WTC11 (cell line): Measurements from ENCODE around the gene MAP1LC3B. TPM values are rescaled to one million over a fixed set of nuclear protein-coding genes. Genes with fewer than 3 reads are reported as not detected.

Experiments used
- ATAC-seq: fragments of 200-7000 bp; cut with Tn5 transposase; 2 replicates; pipeline ENCODE4 v1.10.0; 2021; ENCODE audit warnings: mild to moderate bottlenecking, moderate library complexity
- CTCF ChIA-PET: fragments of 300-600 bp; sonication (Branson Sonifier 250); formaldehyde crosslinking; loops from one replicate; lab custom pipeline; 2021; ENCODE audit warnings: antibody characterized with exemption; lab: Charles Lee
- POLR2A ChIA-PET: fragments of 350-600 bp; sonication (Branson Sonifier 250); formaldehyde crosslinking; loops from one replicate; lab custom pipeline; 2021; ENCODE audit warnings: antibody characterized with exemption; lab: Charles Lee
- DNase-seq: peaks from one replicate; pipeline ENCODE4 v3.0.0; 2021; ENCODE audit warnings: low spot score
- H3K27ac Mint-ChIP-seq: 2 replicates; pipeline ENCODE4 v1.8.0; 2021; ENCODE audit warnings: mixed read lengths
- H3K27me3 Mint-ChIP-seq: 2 replicates; pipeline ENCODE4 v1.8.0; 2021; ENCODE audit warnings: low read depth, mild to moderate bottlenecking, moderate library complexity, mixed read lengths
- H3K36me3 Mint-ChIP-seq: 2 replicates; pipeline ENCODE4 v1.8.0; 2021; ENCODE audit warnings: mixed read lengths
- H3K4me1 Mint-ChIP-seq: 2 replicates; pipeline ENCODE4 v1.8.0; 2022; ENCODE audit warnings: mixed read lengths
- H3K4me3 Mint-ChIP-seq: 2 replicates; pipeline ENCODE4 v1.8.0; 2021; ENCODE audit warnings: mild to moderate bottlenecking, moderate library complexity, mixed read lengths
- H3K9me3 Mint-ChIP-seq: 2 replicates; pipeline ENCODE4 v1.8.0; 2021; ENCODE audit warnings: mixed read lengths
- CREB1 ChIP-seq: sonication (generic); formaldehyde crosslinking; IDR thresholded peaks from 2 replicates; pipeline ENCODE4 v1.8.0; 2023; ENCODE audit warnings: mild to moderate bottlenecking, missing genetic modification reagents
- CREM ChIP-seq: sonication (generic); formaldehyde crosslinking; IDR thresholded peaks from 2 replicates; pipeline ENCODE4 v1.8.1; 2022; ENCODE audit warnings: mild to moderate bottlenecking, missing genetic modification reagents, moderate library complexity
- GTF2I ChIP-seq: fragments of 250-450 bp; sonication (Bioruptor Pico); conservative IDR thresholded peaks from 2 replicates; pipeline ENCODE4 v1.4.0; 2021; ENCODE audit warnings: mild to moderate bottlenecking
- ZNF121 ChIP-seq: sonication (generic); formaldehyde crosslinking; IDR thresholded peaks from 2 replicates; pipeline ENCODE4 v1.8.0; 2023; ENCODE audit warnings: missing genetic modification reagents
- total RNA-seq: library from RNA; stranded (reverse); gene quantifications from 3 replicates; pipeline ENCODE4 v1.2.3, GENCODE V29; 2021
- TF ChIP-seq, protein P1 (sequence below): fragments of 250-450 bp; sonication (Bioruptor Pico); IDR thresholded peaks from 2 replicates; pipeline ENCODE4 v1.9.0; 2021; ENCODE audit warnings: mild to moderate bottlenecking
- TF ChIP-seq, protein P2 (sequence below): sonication (generic); formaldehyde crosslinking; IDR thresholded peaks from 2 replicates; pipeline ENCODE4 v1.8.0; 2022; ENCODE audit warnings: mild to moderate bottlenecking, missing genetic modification reagents
- TF ChIP-seq, protein P3 (sequence below): sonication (generic); formaldehyde crosslinking; IDR thresholded peaks from 2 replicates; pipeline ENCODE4 v1.8.1; 2023; ENCODE audit warnings: mild to moderate bottlenecking, missing genetic modification reagents
- TF ChIP-seq, protein P4 (sequence below): fragments of 250-450 bp; sonication (Bioruptor Pico); IDR thresholded peaks from 2 replicates; pipeline ENCODE4 v1.8.0; 2021; ENCODE audit warnings: mild to moderate bottlenecking
- TF ChIP-seq, protein P5 (sequence below): fragments of 250-450 bp; sonication (Bioruptor Pico); IDR thresholded peaks from 2 replicates; pipeline ENCODE4 v2.1.2; 2022; ENCODE audit warnings: mild to moderate bottlenecking, moderate library complexity
- TF ChIP-seq, protein P6 (sequence below): sonication (generic); formaldehyde crosslinking; IDR thresholded peaks from 2 replicates; pipeline ENCODE4 v1.8.0; 2022; ENCODE audit warnings: mild to moderate bottlenecking, missing genetic modification reagents

Gene MAP1LC3B
- total RNA-seq, 1 experiment from 2014 or later, result 46.9 TPM

DNA sequence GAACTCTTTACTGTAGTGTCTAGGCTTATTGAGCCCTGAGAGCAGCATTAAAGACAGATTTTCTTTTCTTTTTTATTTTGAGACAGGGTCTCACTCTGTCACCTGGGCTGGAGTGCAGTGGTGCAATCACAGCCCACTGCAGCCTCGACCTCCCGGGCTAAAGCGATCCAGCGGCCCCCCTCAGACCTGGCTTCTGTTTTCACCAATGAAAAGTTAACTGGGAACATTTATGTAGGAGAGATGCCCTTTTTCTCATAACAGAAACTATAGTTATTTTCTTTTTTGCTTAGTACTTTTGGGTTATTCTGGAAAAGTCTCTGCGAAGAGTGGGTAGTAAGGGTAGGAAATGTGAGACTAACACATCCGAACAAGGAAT, 1.5 kb downstream of the MAP1LC3B start (continued):
- TF ChIP-seq, protein P1, sequence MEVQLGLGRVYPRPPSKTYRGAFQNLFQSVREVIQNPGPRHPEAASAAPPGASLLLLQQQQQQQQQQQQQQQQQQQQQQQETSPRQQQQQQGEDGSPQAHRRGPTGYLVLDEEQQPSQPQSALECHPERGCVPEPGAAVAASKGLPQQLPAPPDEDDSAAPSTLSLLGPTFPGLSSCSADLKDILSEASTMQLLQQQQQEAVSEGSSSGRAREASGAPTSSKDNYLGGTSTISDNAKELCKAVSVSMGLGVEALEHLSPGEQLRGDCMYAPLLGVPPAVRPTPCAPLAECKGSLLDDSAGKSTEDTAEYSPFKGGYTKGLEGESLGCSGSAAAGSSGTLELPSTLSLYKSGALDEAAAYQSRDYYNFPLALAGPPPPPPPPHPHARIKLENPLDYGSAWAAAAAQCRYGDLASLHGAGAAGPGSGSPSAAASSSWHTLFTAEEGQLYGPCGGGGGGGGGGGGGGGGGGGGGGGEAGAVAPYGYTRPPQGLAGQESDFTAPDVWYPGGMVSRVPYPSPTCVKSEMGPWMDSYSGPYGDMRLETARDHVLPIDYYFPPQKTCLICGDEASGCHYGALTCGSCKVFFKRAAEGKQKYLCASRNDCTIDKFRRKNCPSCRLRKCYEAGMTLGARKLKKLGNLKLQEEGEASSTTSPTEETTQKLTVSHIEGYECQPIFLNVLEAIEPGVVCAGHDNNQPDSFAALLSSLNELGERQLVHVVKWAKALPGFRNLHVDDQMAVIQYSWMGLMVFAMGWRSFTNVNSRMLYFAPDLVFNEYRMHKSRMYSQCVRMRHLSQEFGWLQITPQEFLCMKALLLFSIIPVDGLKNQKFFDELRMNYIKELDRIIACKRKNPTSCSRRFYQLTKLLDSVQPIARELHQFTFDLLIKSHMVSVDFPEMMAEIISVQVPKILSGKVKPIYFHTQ, result no peak
- TF ChIP-seq CREM, result no peak
- TF ChIP-seq, protein P2, sequence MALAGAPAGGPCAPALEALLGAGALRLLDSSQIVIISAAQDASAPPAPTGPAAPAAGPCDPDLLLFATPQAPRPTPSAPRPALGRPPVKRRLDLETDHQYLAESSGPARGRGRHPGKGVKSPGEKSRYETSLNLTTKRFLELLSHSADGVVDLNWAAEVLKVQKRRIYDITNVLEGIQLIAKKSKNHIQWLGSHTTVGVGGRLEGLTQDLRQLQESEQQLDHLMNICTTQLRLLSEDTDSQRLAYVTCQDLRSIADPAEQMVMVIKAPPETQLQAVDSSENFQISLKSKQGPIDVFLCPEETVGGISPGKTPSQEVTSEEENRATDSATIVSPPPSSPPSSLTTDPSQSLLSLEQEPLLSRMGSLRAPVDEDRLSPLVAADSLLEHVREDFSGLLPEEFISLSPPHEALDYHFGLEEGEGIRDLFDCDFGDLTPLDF (CRISPR knock-in tag), result no peak
- TF ChIP-seq, all 79 proteins: peak for 0

DNA sequence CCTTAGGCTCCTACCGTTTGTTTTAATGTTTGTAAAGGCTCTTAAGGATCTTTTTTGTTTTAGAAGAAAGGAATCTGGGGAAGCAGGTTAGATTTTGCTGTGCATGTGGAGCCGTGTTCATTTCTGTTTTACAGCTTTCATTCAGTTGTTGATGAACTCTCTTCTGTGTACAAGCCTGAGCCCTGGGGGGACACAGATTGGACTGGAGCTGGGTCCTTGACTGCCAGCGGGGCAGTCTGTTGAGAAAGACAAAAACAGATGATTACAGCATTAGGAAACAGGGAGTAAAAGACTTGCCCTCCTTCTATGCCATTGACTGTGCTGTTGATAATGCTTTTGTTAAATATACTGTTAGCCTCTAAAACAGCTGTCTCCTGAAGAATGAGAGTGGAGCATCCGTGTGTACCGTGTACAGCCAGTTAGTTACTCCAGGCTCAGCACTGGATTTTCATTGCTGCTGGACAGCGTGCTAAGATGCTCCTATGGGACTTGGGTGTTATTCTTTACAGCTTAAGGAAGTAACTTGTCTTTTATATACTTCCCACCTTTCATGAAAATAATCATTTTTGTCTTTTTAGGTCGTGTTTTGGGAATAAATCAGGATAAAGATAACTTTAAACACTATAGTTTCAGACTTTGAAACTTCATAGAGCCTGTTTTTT, 3.2 kb downstream of the MAP1LC3B start:
- POLR2A ChIA-PET, result no interaction called here
- peak overlapping the region; percentile 26; the same call in 1 of the 2 replicates for H3K27ac Mint-ChIP-seq
- DNase-seq (no peak), ATAC-seq (no peak)
- no peak overlapping the region for H3K4me3 Mint-ChIP-seq
- peaks cover 3% of the 10 kb centered on the region; the same call in 1 of the 2 replicates for H3K27me3 Mint-ChIP-seq
- CTCF ChIA-PET, result interaction anchor here (0.8 to 2.4 kb wide), 8 partner anchors 11 to 241 kb away, joined by 3 to 20 read pairs (median 6); partner anchors contain the start of gene FBXO31
- TF ChIP-seq, protein P3, sequence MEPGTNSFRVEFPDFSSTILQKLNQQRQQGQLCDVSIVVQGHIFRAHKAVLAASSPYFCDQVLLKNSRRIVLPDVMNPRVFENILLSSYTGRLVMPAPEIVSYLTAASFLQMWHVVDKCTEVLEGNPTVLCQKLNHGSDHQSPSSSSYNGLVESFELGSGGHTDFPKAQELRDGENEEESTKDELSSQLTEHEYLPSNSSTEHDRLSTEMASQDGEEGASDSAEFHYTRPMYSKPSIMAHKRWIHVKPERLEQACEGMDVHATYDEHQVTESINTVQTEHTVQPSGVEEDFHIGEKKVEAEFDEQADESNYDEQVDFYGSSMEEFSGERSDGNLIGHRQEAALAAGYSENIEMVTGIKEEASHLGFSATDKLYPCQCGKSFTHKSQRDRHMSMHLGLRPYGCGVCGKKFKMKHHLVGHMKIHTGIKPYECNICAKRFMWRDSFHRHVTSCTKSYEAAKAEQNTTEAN, result no peak
- TF ChIP-seq ZNF121 (CRISPR knock-in tag) (no peak), GTF2I (CRISPR knock-in tag) (no peak), CREB1 (CRISPR knock-in tag) (no peak)
- TF ChIP-seq, protein P4, sequence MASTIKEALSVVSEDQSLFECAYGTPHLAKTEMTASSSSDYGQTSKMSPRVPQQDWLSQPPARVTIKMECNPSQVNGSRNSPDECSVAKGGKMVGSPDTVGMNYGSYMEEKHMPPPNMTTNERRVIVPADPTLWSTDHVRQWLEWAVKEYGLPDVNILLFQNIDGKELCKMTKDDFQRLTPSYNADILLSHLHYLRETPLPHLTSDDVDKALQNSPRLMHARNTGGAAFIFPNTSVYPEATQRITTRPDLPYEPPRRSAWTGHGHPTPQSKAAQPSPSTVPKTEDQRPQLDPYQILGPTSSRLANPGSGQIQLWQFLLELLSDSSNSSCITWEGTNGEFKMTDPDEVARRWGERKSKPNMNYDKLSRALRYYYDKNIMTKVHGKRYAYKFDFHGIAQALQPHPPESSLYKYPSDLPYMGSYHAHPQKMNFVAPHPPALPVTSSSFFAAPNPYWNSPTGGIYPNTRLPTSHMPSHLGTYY (CRISPR knock-in tag), result no peak
- TF ChIP-seq, protein P5, sequence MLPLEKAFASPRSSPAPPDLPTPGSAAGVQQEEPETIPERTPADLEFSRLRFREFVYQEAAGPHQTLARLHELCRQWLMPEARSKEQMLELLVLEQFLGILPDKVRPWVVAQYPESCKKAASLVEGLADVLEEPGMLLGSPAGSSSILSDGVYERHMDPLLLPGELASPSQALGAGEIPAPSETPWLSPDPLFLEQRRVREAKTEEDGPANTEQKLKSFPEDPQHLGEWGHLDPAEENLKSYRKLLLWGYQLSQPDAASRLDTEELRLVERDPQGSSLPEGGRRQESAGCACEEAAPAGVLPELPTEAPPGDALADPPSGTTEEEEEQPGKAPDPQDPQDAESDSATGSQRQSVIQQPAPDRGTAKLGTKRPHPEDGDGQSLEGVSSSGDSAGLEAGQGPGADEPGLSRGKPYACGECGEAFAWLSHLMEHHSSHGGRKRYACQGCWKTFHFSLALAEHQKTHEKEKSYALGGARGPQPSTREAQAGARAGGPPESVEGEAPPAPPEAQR (CRISPR knock-in tag), result no peak
- peaks cover 21% of the 10 kb centered on the region for H3K36me3 Mint-ChIP-seq
- H3K4me1 Mint-ChIP-seq, result peaks cover 24% of the 10 kb centered on the region
- H3K9me3 Mint-ChIP-seq, result no peaks in the 10 kb centered on the region

DNA sequence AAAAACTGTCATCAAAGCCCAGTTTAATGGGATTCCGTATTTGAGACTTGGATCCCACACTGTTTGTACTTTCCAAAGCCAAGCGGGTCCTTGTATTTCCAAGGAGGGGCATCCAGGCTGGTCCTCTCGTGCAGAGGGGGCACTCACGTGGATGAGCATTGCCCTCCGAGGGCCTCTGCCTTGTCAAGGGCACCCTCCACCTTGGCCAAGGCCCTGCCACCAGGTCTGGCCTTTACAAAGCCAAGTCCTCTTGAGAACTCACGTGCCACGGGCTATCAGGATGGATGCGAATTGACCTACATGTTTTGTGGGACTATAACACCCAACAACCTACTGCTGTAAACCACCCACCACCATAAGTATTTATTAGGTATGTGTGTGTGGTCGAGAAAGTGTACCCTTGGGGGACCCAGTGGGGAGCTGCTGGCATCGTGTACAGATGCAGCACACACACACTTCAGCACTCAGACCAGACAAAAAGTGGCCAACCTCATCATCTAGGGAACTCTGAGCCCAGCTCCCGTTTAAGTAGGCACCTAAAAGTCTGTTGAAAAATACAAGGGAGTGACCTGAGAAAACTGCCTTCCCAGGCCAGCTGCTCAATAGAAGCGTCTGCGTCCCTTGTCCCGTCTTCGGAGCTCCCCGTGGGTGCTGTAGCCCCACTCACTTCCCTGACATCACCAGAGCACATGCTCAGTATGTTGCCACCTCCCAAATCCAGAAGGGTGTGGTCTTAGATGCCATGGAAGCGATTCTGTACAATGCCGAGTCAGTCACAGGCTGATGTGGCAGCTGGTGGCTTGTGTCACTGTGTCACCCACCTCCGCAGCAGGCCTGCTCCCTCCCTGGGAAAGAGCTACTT, 12.9 kb downstream of the MAP1LC3B start:
- TF ChIP-seq, protein P6, sequence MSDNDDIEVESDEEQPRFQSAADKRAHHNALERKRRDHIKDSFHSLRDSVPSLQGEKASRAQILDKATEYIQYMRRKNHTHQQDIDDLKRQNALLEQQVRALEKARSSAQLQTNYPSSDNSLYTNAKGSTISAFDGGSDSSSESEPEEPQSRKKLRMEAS, result no peak
- no peak for ATAC-seq
- ChIA-PET POLR2A (interaction anchor here (0.7 kb wide), 1 partner anchor 467 kb away, joined by 3 read pairs; no protein-coding TSS in a partner anchor), CTCF (interaction anchor here (0.6 to 1.8 kb wide), 5 partner anchors 11 to 279 kb away, joined by 3 to 4 read pairs (median 3); no protein-coding TSS in a partner anchor)
- Mint-ChIP-seq H3K27ac (peak overlapping the region; percentile 53; the same call in 1 of the 2 replicates), H3K4me3 (no peak overlapping the region), H3K27me3 (no peaks in the 10 kb centered on the region), H3K9me3 (no peaks in the 10 kb centered on the region), H3K36me3 (peaks cover 39% of the 10 kb centered on the region), H3K4me1 (no peaks in the 10 kb centered on the region)
- no peak for DNase-seq
